Right hindlimb (tissue), 1 donor: ENCODE results near the gene ASIC4.
A peak's percentile ranks its signal among the peaks of the same experiment; 100 is the strongest.

Experiments
- DNase-seq: peaks from one replicate; pipeline ENCODE4 v3.0.0-alpha.2; 2018

Gene ASIC4

DNA sequence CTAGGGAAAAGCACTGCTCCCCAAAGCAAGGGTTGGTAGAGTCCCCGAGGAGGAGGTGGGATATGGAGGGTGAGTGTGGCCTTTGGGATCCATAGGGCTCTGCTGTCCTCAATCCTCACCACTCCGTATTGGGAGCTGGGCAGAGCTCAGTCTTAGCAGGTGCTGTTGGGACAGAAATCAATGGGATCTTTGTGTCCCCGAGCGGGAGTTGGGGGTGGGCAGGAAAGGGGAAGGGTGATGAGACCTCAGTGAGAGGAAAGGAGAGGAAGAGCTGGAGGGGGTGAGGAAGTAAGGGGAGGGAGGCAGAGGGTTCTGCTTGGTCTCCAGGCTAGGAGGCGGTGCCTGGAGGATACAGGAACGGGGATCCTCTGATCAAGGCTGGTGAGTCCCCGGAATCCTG, 2.6 kb downstream of the ASIC4 start:
- no peak for DNase-seq

- DNase-seq: no peak
These were observed 3.9 kb downstream of the ASIC4 start for GRCh38 chr2:219517954-219518778.

GRCh38 chr2:219519526-219519916, 5.2 kb downstream of the ASIC4 start:
- no peak for DNase-seq

- DNase-seq: no peak
These were observed 5.8 kb downstream of the ASIC4 start for GRCh38 chr2:219520079-219520478.

- no peak for DNase-seq
These were observed 7.0 kb downstream of the ASIC4 start for GRCh38 chr2:219521066-219521880.

- no peak for DNase-seq
These were observed 8.1 kb downstream of the ASIC4 start for GRCh38 chr2:219522111-219523030.

DNA sequence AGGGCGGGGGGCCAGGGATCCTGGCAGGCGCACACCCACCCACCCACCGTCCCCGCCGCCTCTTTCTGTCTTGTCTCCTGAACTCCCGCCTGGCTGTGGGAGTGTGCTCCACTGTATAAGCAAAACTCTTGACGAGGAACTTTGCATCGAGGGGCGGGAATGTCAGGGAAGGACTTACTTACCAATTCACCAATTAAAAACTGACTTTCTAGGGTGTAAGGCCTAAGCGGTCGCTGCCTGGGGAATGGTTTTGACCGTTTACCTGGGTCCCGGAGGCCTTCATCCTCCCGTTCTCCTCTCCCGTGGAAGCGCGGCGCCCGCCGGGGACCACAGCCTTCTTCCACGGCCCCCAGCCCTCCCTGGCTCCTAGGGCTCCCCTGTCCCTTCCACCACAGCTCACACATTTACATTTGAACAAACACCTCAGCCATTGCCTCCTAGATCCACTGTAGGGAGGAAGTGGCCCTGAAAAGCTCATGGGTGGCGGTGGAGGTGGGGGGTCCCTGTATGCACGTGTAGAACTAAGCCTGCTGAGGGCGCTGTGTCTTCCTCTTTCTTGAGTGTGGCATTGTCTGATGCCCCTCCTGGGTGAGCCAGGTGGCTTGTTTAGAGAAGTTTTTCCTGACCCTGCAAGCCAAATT, 8.9 kb downstream of the ASIC4 start:
- DNase-seq: no peak

GRCh38 chr2:219524817-219525216, 10.5 kb downstream of the ASIC4 start:
- DNase-seq: no peak

GRCh38 chr2:219525533-219526232, 11.4 kb downstream of the ASIC4 start:
- no peak for DNase-seq

DNA sequence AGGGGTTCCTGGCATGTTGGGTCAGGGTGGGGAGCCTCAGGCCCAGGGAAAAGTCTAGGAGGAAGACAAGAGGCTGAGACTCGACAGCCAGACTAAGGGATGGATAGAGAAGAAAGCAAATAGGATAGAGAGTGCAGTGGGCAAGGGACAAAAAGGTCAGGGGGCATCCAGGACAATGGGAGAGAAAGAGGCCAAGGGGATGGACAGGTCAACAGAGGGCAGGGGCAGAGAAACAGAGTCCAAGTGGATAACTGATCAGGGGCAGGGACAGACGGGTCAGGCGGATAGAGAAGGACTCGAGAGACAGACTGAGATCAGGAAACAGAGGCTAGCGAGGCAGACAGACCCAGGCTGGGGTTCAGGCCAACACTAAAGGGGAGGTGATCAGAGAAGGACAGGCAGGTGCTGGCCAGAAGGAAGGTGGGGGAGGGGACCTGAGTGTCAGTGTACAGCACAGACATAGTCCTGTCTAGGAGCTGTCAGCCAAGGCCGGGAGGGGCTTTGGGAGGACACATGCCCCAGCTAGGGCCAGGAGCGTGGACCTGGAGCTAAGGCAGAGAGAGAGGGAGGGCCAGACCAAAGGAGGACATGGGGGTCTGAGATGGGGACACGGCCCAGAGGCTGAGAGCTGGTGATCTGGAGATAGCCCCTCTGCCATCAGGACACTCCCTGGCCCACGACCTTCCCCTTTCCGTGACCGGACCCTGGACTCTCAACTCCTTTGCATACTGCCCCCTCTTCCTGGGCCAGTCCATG, 12.2 kb downstream of the ASIC4 start:
- no peak for DNase-seq

DNA sequence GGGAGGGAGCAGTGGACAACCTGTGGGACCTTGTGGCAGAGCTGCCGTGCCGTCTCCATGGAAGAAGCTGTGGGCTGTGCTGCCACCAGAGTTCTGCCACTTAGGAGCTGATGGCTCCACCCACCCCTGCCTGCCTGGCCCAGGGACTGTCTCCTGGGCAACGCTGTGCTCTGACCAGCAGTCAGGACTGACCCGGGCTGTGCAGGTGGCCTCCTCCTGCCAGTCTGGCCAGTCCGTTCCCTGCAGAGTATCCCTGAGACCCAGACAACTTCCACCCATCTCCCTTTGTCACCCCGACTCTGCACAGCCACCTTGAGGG, 12.8 kb downstream of the ASIC4 start:
- DNase-seq: no peak

DNA sequence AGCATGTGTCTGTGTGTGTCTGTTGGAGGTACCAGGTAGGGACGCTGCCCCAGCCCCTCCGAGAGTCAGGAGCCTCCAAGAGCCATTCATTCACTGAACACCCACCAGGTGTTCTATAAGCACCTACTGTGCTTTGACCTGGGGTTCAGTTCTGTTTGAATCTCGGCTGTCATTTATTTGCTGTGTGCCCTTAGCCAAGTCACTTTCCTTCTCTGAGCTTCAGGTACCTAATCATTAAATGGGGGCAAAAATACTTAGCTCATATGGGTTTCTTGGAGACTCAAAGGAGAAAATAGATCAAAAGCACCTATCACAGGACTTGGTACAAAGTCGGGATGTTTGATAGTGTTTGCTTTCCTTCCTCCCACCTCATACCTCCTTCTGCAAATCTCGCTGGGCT, 13.2 kb downstream of the ASIC4 start:
- DNase-seq: no peak

- peak; percentile 90 for DNase-seq
These were observed 16.0 kb downstream of the ASIC4 start for GRCh38 chr2:219530048-219530963.

DNA sequence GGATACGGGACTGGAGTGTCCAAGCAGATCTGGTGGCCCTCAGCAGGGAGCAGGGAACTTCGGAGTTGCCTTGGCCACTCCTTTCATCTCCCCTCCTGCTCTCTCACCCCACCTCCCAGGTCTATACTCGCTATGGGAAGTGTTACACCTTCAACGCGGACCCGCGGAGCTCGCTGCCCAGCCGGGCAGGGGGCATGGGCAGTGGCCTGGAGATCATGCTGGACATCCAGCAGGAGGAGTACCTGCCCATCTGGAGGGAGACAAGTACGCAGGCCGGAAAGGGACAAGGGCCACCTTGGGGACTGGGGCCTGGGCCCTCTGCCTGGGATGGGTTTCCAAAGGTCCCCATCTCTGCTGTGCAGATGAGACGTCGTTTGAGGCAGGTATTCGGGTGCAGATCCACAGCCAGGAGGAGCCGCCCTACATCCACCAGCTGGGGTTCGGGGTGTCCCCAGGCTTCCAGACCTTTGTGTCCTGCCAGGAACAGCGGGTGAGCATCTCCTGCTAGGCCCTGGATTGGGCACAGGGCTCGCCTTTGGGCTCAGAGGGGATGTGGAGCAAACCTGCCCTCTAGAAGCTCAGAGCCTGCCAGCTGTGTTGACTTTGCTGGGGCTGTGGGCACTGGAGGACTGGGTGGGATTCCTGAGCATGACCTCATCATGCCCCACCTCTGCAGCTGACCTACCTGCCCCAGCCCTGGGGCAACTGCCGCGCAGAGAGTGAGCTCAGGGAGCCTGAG, 17.5 kb downstream of the ASIC4 start:
- DNase-seq: no peak

GRCh38 chr2:219532378-219532649, 18.0 kb downstream of the ASIC4 start:
- no peak for DNase-seq

DNA sequence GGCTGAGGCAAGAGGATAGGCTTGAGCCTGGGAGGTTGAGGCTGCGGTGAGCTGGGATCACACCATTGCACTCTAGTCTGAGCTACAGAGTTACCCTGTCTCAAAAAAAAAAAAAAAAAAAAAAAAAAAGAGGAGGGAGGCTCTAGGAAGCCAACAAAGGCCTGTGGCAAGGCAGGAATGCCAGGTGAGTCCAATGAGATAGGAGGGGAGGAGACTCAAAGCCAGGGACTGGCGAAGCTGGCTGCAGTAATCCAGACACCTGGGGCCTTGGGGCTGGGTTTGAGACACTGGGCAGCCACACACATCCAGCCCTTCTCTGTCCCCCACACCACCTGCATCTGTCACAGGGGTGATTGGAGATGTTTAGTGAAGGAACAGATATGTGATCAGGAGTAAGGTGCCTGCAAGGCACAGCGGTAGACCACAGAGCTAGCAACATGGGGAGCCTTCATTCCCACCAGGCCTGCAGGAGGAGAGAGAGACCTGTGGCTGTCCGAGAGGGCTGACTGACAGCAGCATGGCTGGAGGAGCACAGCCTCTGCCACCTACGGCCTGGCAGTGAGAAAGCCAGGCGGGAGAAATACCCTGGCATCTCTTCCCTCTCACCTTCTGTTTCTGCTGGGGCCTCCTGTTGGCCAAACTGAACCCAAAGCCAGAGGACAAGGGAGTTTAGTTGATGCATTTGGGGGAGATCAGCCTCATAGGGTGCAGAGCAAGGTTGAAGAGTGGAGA, 19.8 kb downstream of the ASIC4 start:
- DNase-seq: no peak

- no peak for DNase-seq
These were observed 22.1 kb downstream of the ASIC4 start for GRCh38 chr2:219536425-219536824.

DNA sequence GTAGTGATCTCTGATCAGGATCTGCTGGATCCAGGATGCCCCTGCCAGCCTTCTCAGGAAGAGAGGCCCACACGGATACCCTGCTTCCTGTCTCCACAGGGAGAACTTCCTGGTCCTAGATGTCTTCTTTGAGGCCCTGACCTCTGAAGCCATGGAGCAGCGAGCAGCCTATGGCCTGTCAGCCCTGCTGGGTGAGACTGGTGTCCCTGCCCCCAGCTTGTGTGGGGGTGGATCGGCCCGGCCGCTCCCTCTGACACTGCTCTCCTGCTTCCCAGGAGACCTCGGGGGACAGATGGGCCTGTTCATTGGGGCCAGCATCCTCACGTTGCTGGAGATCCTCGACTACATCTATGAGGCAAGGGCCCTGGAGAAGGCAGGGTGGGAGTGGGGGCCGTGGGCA, 22.7 kb downstream of the ASIC4 start:
- DNase-seq: no peak
